OCI-LY1 (cell line): ENCODE data around the gene TMEM242.

Source experiments
- H2AFZ ChIP-seq: fragments of 200-600 bp; sonication (generic), shearing (Covaris generic); 2 replicates; pipeline ENCODE4 v1.6.0; 2014; ENCODE audit warnings: antibody characterized with exemption, mild to moderate bottlenecking, low read length
- H3F3A ChIP-seq: fragments of 200-600 bp; sonication (generic), shearing (Covaris generic); 2 replicates; pipeline ENCODE4 v1.6.0; 2014; ENCODE audit warnings: mild to moderate bottlenecking, antibody characterized with exemption, low read length, moderate library complexity; ENCODE audit not compliant: insufficient read depth
- H3K27ac ChIP-seq: fragments of 200-600 bp; sonication (generic); 2 replicates; pipeline ENCODE4 v1.5.1; 2014; ENCODE audit warnings: low read length, mixed run types, mild to moderate bottlenecking, low read depth; ENCODE audit not compliant: poor library complexity, severe bottlenecking
- H3K27me3 ChIP-seq: fragments of 200-600 bp; sonication (generic); 2 replicates; pipeline ENCODE4 v1.6.0; 2014; ENCODE audit warnings: antibody characterized with exemption, mild to moderate bottlenecking, low read length, moderate library complexity; ENCODE audit not compliant: insufficient read depth
- H3K36me3 ChIP-seq: fragments of 200-600 bp; sonication (generic); 2 replicates; pipeline ENCODE4 v1.6.1; 2014; ENCODE audit warnings: mild to moderate bottlenecking, antibody characterized with exemption, low read length, moderate library complexity, mixed read lengths; ENCODE audit not compliant: insufficient read depth
- H3K4me1 ChIP-seq: fragments of 200-600 bp; sonication (generic); 2 replicates; pipeline ENCODE4 v1.5.1; 2014; ENCODE audit warnings: mild to moderate bottlenecking, low read length, moderate library complexity; ENCODE audit not compliant: insufficient read depth, severe bottlenecking
- H3K4me2 ChIP-seq: fragments of 200-600 bp; sonication (generic), shearing (Covaris generic); 2 replicates; pipeline ENCODE4 v1.6.1; 2014; ENCODE audit warnings: low read length
- H3K4me3 ChIP-seq: fragments of 200-600 bp; sonication (generic); 2 replicates; pipeline ENCODE4 v1.5.1; 2014; ENCODE audit warnings: low read length, low read depth, mild to moderate bottlenecking, mixed read lengths; ENCODE audit not compliant: poor library complexity, severe bottlenecking
- H3K79me2 ChIP-seq: fragments of 200-600 bp; shearing (Covaris generic); 2 replicates; pipeline ENCODE4 v1.6.1; 2016; ENCODE audit warnings: mixed run types, low read length, mixed read lengths; ENCODE audit not compliant: insufficient read depth
- H3K9ac ChIP-seq: fragments of 200-600 bp; sonication (generic), shearing (Covaris generic); 2 replicates; pipeline ENCODE4 v1.6.1; 2014; ENCODE audit warnings: mild to moderate bottlenecking, low read length, mixed read lengths
- H3K9me2 ChIP-seq: fragments of 200-600 bp; sonication (generic), shearing (Covaris generic); 2 replicates; pipeline ENCODE4 v1.6.1; 2014; ENCODE audit warnings: low read depth, mild to moderate bottlenecking, low read length, mixed read lengths
- H3K9me3 ChIP-seq: fragments of 200-600 bp; shearing (Covaris generic); 2 replicates; pipeline ENCODE4 v1.6.1; 2014; ENCODE audit warnings: low read length, mixed read lengths
- H4K20me1 ChIP-seq: fragments of 200-600 bp; sonication (generic), shearing (Covaris generic); 2 replicates; pipeline ENCODE4 v1.6.0; 2016; ENCODE audit warnings: mild to moderate bottlenecking, low read length; ENCODE audit not compliant: insufficient read depth
- CTCF ChIP-seq: fragments of 200-600 bp; sonication (generic), shearing (Covaris generic); IDR thresholded peaks from 2 replicates; pipeline ENCODE4 v1.5.1; 2017; ENCODE audit warnings: mild to moderate bottlenecking, antibody characterized with exemption, low read length, moderate library complexity, mixed read lengths
- EZH2 ChIP-seq: fragments of 200-600 bp; sonication (generic), shearing (Covaris generic); IDR thresholded peaks from 2 replicates; pipeline ENCODE4 v1.8.0; 2017; ENCODE audit warnings: borderline replicate concordance, mixed run types, mild to moderate bottlenecking, antibody characterized with exemption, low read length, moderate library complexity, mixed read lengths

Gene TMEM242

GRCh38 chr6:157291356-157291755 lies 32.0 kb downstream of the TMEM242 start:
- Histone ChIP-seq H3K27ac (no peak overlapping the region), H2AFZ (no peak overlapping the region), H3K9ac (no peak overlapping the region), H3F3A (no peaks in the 10 kb centered on the region), H3K36me3 (peaks cover 3% of the 10 kb centered on the region), H3K4me3 (no peak overlapping the region), H4K20me1 (no peaks in the 10 kb centered on the region), H3K9me2 (no peaks in the 10 kb centered on the region), H3K9me3 (no peaks in the 10 kb centered on the region), H3K27me3 (no peaks in the 10 kb centered on the region), H3K4me1 (no peaks in the 10 kb centered on the region), H3K4me2 (no peak overlapping the region), H3K79me2 (no peaks in the 10 kb centered on the region)
- TF ChIP-seq EZH2: no peak
- no peak for TF ChIP-seq CTCF

GRCh38 chr6:157290797-157291196 lies 32.5 kb downstream of the TMEM242 start:
- Histone ChIP-seq H3K79me2 (no peaks in the 10 kb centered on the region), H2AFZ (no peak overlapping the region), H3K4me1 (no peaks in the 10 kb centered on the region), H3K9me3 (no peaks in the 10 kb centered on the region), H3K4me2 (no peak overlapping the region), H3K36me3 (peaks cover 3% of the 10 kb centered on the region), H3K9ac (no peak overlapping the region), H3K9me2 (no peaks in the 10 kb centered on the region), H4K20me1 (no peaks in the 10 kb centered on the region), H3K27ac (no peak overlapping the region), H3F3A (no peaks in the 10 kb centered on the region), H3K4me3 (no peak overlapping the region), H3K27me3 (no peaks in the 10 kb centered on the region)
- no peak for TF ChIP-seq CTCF
- no peak for TF ChIP-seq EZH2

- Histone ChIP-seq H3K4me1 (no peaks in the 10 kb centered on the region), H3K9me3 (no peaks in the 10 kb centered on the region), H3K27me3 (no peaks in the 10 kb centered on the region)
Observed at GRCh38 chr6:157289764-157290163, 33.6 kb downstream of the TMEM242 start.

More at GRCh38 chr6:157289764-157290163, 33.6 kb downstream of the TMEM242 start:
- no peaks in the 10 kb centered on the region for H3F3A ChIP-seq
- H2AFZ ChIP-seq: no peak overlapping the region
- peaks cover 3% of the 10 kb centered on the region for H3K36me3 ChIP-seq
- no peak overlapping the region for H3K4me3 ChIP-seq
- H3K9me2 ChIP-seq: no peaks in the 10 kb centered on the region
- H3K9ac ChIP-seq: no peak overlapping the region
- no peak overlapping the region for H3K4me2 ChIP-seq
- TF ChIP-seq CTCF (no peak), EZH2 (no peak)
- no peak overlapping the region for H3K27ac ChIP-seq
- no peaks in the 10 kb centered on the region for H3K79me2 ChIP-seq
- no peaks in the 10 kb centered on the region for H4K20me1 ChIP-seq
